HepG2 (cell line): Measurements from ENCODE around the gene JMJD1C. TPM values are rescaled to one million over a fixed set of nuclear protein-coding genes. Genes with fewer than 3 reads are reported as not detected.
"Not testable (repeated sequence)": the region's sequence is repeated elsewhere in the genome, so short reads cannot be mapped to it uniquely, and the experiment has no call there.

Experiments
- ATAC-seq: fragments of 200-7000 bp; cut with Tn5 transposase; 3 replicates; pipeline ENCODE4 v1.9.1; 2020; ENCODE audit warnings: mild to moderate bottlenecking, moderate library complexity
- BruUV-seq: library from RNA; stranded (reverse); fragments of 400-500 nt; replicated peaks from 2 replicates; lab custom pipeline; 2021; lab: Mats Ljungman, UMichigan
- CTCF ChIA-PET: fragments of 300-600 bp; formaldehyde crosslinking; extraction: SDS; loops from one replicate; lab custom pipeline; 2021; ENCODE audit warnings: low total read pairs, inconsistent platforms, low intra/inter-chr PET ratio; lab: Yijun Ruan, JAX
- POLR2A ChIA-PET: fragments of 350-600 bp; sonication (Branson Sonifier 250); formaldehyde crosslinking; loops from one replicate; lab custom pipeline; 2020; ENCODE audit warnings: antibody characterized with exemption, inconsistent platforms; lab: Yijun Ruan, JAX
- DNase-seq: peaks from one replicate; pipeline ENCODE4 v3.0.0-alpha.2; 2015; ENCODE audit warnings: low spot score
- FAIRE-seq: peaks from 3 replicates; lab custom pipeline; 2011; peaks lifted over from hg19 to GRCh38; lab: Jason Lieb, UNC
- H2AFZ ChIP-seq: one replicate; pipeline ENCODE4 v1.6.1; 2011; ENCODE audit warnings: low read length, inconsistent platforms
- H3K27ac ChIP-seq: fragments of 300-600 bp; 3 replicates; pipeline ENCODE4 v1.8.0; 2011; ENCODE audit warnings: mixed run types, mild to moderate bottlenecking, mixed read lengths, low read length, inconsistent platforms; ENCODE audit not compliant: insufficient read depth; ENCODE audit errors: extremely low read length
- H3K27me3 ChIP-seq, 2 experiments: fragments of 200-600 bp in 1 of 2; 2 replicates in 1 of 2; 3 replicates in 1 of 2; pipeline versions ENCODE4 v1.6.0 to v1.8.0; 2011; ENCODE audit warnings: low read length in 2 of 2, mild to moderate bottlenecking in 2 of 2, moderate library complexity in 2 of 2, inconsistent platforms in 1 of 2; ENCODE audit not compliant: insufficient read depth in 2 of 2, control insufficient read depth in 1 of 2
- H3K36me3 ChIP-seq, 2 experiments: fragments of 200-600 bp in 1 of 2; replicated peaks in 1 of 2; 2 replicates in 1 of 2; 3 replicates in 1 of 2; pipeline versions ENCODE4 v1.5.1 to v1.8.0; 2011; ENCODE audit warnings: low read length in 2 of 2, inconsistent platforms in 1 of 2; ENCODE audit not compliant: insufficient read depth in 2 of 2, control insufficient read depth in 1 of 2
- H3K4me1 ChIP-seq: 2 replicates; pipeline ENCODE4 v1.5.1; 2012; ENCODE audit warnings: low read length, inconsistent platforms; ENCODE audit not compliant: insufficient read depth
- H3K4me2 ChIP-seq: 2 replicates; pipeline ENCODE4 v1.6.0; 2011; ENCODE audit warnings: low read depth, low read length, inconsistent platforms
- H3K4me3 ChIP-seq, 3 experiments: fragments of 200-600 bp in 1 of 3; sonication (generic), shearing (Covaris generic) in 1 of 3; replicated peaks in 1 of 3; 2 replicates each; pipeline ENCODE4 v1.5.1; 2011 to 2016; ENCODE audit warnings: low read length in 3 of 3, inconsistent platforms in 2 of 3, low read depth in 2 of 3, mild to moderate bottlenecking in 2 of 3, control low read depth in 1 of 3, mixed read lengths in 1 of 3; ENCODE audit not compliant: insufficient read depth in 1 of 3
- H3K79me2 ChIP-seq: one replicate; pipeline ENCODE4 v1.6.1; 2011; ENCODE audit warnings: low read length, inconsistent platforms; ENCODE audit not compliant: insufficient read depth
- H3K9ac ChIP-seq: 2 replicates; pipeline ENCODE4 v1.6.0; 2011; ENCODE audit warnings: mild to moderate bottlenecking, low read depth, low read length, inconsistent platforms; ENCODE audit not compliant: insufficient read depth
- H3K9me3 ChIP-seq: 2 replicates; pipeline ENCODE4 v1.5.1; 2012; ENCODE audit warnings: mild to moderate bottlenecking, low read length
- H4K20me1 ChIP-seq: 2 replicates; pipeline ENCODE4 v1.6.0; 2011; ENCODE audit warnings: inconsistent platforms, mild to moderate bottlenecking, low read length, moderate library complexity; ENCODE audit not compliant: insufficient read depth
- HCFC1 ChIP-seq: fragments of 150-350 bp; IDR thresholded peaks from 2 replicates; pipeline ENCODE4 v1.6.1; 2014; ENCODE audit warnings: low read depth, low read length
- ZNF441 ChIP-seq: sonication (generic); formaldehyde crosslinking; IDR thresholded peaks from 2 replicates; pipeline ENCODE4 v1.7.0; 2021; ENCODE audit warnings: missing genetic modification reagents, borderline replicate concordance
- WGBS: methylation state at CpG from one replicate; pipeline ENCODE4 v1.1.6; 2017; ENCODE audit warnings: low lambda C conversion rate; 5-methylcytosine and 5-hydroxymethylcytosine counted together
- in situ Hi-C: cut with HindIII; loops from 2 replicates; pipeline ENCODE4 v1.10.0; 2017; ENCODE audit warnings: low pct_unique_long_range_greater_than_20kb; ENCODE audit not compliant: extremely low pct_ligation_motif_present
- intact Hi-C: fragments of 100-400 bp; cut with micrococcal nuclease; formaldehyde crosslinking; loops from one replicate; pipeline ENCODE4 v1.10.0; 2022; ENCODE audit not compliant: unreplicated experiment
- polyA plus RNA-seq, 8 experiments: library from polyadenylated mRNA; depleted of rRNA in 3 of 8; stranded (reverse) in 7 of 8; unstranded in 1 of 8; fragments of >200 nt; fragmentation: Illumina TruSeq in 4 of 8; extraction: Trizol in 4 of 8; gene quantifications; 2 replicates each; pipeline versions ENCODE4 v1.2.1 to v1.2.3, GENCODE V29; 2011 to 2016; ENCODE audit warnings: low read depth in 4 of 8, missing spikeins in 1 of 8, mixed read lengths in 1 of 8; ENCODE audit not compliant: insufficient read depth in 1 of 8
- total RNA-seq, 5 experiments: library from RNA; depleted of rRNA; stranded (reverse); fragments of >200 nt; fragmentation: Illumina TruSeq; extraction: Trizol; gene quantifications; 2 replicates each; pipeline ENCODE4 v1.2.3, GENCODE V29; 2016; ENCODE audit warnings: low read depth in 1 of 5

JMJD1C gene
- total and polyA plus RNA-seq, 2 of the 13 experiments (the other 11 are each of a cell fraction or from before 2014, with no cell fraction given) = 42.3 to 42.7 TPM

DNA sequence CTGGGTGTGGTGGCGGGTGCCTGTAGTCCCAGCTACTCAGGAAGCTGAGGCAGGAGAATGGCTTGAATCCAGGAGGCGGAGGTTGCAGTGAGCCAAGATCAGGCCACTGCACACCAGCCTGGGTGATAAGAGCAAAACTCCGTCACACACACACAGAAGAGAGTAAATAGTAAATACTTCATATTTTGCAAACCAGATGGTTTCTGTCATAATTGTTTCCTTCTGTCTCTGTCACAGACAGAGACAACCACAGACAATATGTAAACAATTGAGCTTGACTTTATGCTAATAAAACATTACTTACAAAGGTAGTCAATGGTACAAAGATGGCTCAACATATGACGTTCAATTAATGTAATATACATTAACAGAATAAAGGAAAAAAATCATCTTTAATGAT is 83.7 kb downstream of the JMJD1C start:
- ATAC-seq (no peak), DNase-seq (no peak), FAIRE-seq (no peak)
- H3K79me2 ChIP-seq = peaks cover 56% of the 10 kb centered on the region
- H2AFZ ChIP-seq = no peak overlapping the region
- intact Hi-C loops (no loop called here), in situ Hi-C loops (no loop called here)
- H4K20me1 ChIP-seq = peaks cover 9% of the 10 kb centered on the region; the same call in 1 of the 2 replicates
- H3K27ac ChIP-seq = no peak overlapping the region
- H3K27me3 ChIP-seq = no peaks in the 10 kb centered on the region; a peak in 1 of 5 replicates
- TF ChIP-seq HCFC1 = no peak
- 0 out of 2 replicates have a peak, but pooled peaks have one; percentile 48 for TF ChIP-seq ZNF441 (CRISPR knock-in tag)
- no TSS peak for BruUV-seq
- H3K4me1 ChIP-seq = no peaks in the 10 kb centered on the region
- H3K4me3 ChIP-seq = no peak overlapping the region
- ChIA-PET CTCF (no interaction called here), POLR2A (no interaction called here)
- H3K9ac ChIP-seq = no peak overlapping the region
- H3K9me3 ChIP-seq = no peaks in the 10 kb centered on the region
- 98% methylated on average over 4 of the region's 4 CpGs for whole genome bisulfite sequencing
- no peak overlapping the region for H3K4me2 ChIP-seq
- peaks cover 0 to 5% of the 10 kb centered on the region in 2 experiments; a peak in 1 of 5 replicates for H3K36me3 ChIP-seq

DNA sequence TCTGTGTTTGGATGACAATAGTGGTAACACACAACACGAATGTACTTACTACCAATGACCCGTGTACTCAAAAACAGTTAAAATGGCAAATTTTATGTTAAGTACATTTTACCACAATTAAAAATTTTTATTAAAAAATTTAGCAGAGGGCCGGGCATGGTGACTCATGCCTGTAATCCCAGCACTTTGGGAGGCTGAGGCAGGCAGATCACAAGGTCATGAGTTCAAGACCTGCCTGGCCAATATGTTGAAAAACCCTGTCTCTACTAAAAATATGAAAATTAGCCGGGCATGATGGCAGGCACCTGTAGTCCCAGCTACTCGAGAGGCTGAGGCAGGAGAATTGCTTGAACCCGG is 88.5 kb downstream of the JMJD1C start:
- WGBS = 98% methylated on average over 6 of the region's 6 CpGs
- in situ Hi-C loops, DNase-seq, H3K36me3 ChIP-seq, H2AFZ ChIP-seq, BruUV-seq, H3K9ac ChIP-seq, H3K9me3 ChIP-seq, H3K4me2 ChIP-seq, H3K27me3 ChIP-seq, ATAC-seq, FAIRE-seq, H3K27ac ChIP-seq, CTCF ChIA-PET, H3K4me1 ChIP-seq, POLR2A ChIA-PET, H3K4me3 ChIP-seq, H4K20me1 ChIP-seq, intact Hi-C loops: not testable (repeated sequence)
- H3K79me2 ChIP-seq = peaks cover 12% of the 10 kb centered on the region
